Activated naive CD4-positive, alpha-beta T cell treated with anti-CD3 and anti-CD28 coated beads for 36 hours (primary cell): ENCODE measurements around the gene AUTS2. TPM values are rescaled to one million over a fixed set of nuclear protein-coding genes. Genes with fewer than 3 reads are reported as not detected.

ENCODE experiments used
- CTCF ChIA-PET: fragments of 350-600 bp; sonication (Branson Sonifier 250); formaldehyde crosslinking; loops from one replicate; lab custom pipeline; 2021; ENCODE audit warnings: antibody characterized with exemption; lab: Charles Lee
- DNase-seq: peaks from one replicate; pipeline ENCODE4 v3.0.0-alpha.2; 2020
- H3K27ac Mint-ChIP-seq: one replicate; pipeline ENCODE4 v1.8.0; 2021; ENCODE audit warnings: mild to moderate bottlenecking, mixed read lengths
- H3K27me3 Mint-ChIP-seq: one replicate; pipeline ENCODE4 v1.8.0; 2021; ENCODE audit warnings: low read depth, mixed read lengths
- H3K36me3 Mint-ChIP-seq: one replicate; pipeline ENCODE4 v1.8.0; 2021; ENCODE audit warnings: low read depth, mixed read lengths
- H3K4me1 Mint-ChIP-seq: one replicate; pipeline ENCODE4 v1.8.0; 2021; ENCODE audit warnings: low read depth, mixed read lengths
- H3K4me3 Mint-ChIP-seq: one replicate; pipeline ENCODE4 v1.8.0; 2021; ENCODE audit warnings: mild to moderate bottlenecking, moderate library complexity, mixed read lengths
- H3K9me3 Mint-ChIP-seq: one replicate; pipeline ENCODE4 v1.8.0; 2021; ENCODE audit warnings: mixed read lengths
- intact Hi-C: fragments of 100-400 bp; cut with micrococcal nuclease; formaldehyde crosslinking; loops from one replicate; pipeline ENCODE4 v1.15.1; 2023
- total RNA-seq, 2 experiments: library from RNA; stranded (reverse); gene quantifications; one replicate each; pipeline ENCODE4 v1.2.3, GENCODE V29; 2021

The AUTS2 gene
- total RNA-seq, 2 experiments from 2014 or later, result 0.79 to 1.1 TPM

DNA sequence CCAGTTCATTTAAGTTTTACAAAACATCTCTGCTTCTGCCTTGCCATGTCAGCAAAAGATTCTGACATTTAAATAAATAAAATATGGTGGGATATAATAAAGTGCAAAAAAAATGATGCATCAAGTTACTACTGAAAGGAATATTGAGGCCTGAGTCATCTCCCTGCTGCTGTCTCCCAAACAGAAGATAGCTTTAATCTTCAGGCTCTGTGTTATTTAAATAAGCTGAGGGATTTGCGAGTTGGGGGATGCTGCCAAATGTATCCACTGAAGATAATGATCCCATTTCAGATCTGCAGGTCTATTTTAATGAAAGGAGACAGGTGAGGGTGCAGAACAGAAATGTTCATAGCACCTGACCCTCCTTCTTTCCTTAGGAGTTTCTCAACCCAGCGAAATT lies 720.8 kb downstream of the AUTS2 start:
- CTCF ChIA-PET, result no interaction called here
- no peak overlapping the region for H3K4me3 Mint-ChIP-seq
- peaks cover 2% of the 10 kb centered on the region for H3K9me3 Mint-ChIP-seq
- H3K27me3 Mint-ChIP-seq, result no peaks in the 10 kb centered on the region
- H3K27ac Mint-ChIP-seq, result no peak overlapping the region
- H3K36me3 Mint-ChIP-seq, result no peaks in the 10 kb centered on the region
- peaks cover 11% of the 10 kb centered on the region for H3K4me1 Mint-ChIP-seq
- intact Hi-C loops, result loop anchor here (10.0 kb wide), 1 partner anchor 376 kb away; no protein-coding TSS in a partner anchor
- no peak for DNase-seq

DNA sequence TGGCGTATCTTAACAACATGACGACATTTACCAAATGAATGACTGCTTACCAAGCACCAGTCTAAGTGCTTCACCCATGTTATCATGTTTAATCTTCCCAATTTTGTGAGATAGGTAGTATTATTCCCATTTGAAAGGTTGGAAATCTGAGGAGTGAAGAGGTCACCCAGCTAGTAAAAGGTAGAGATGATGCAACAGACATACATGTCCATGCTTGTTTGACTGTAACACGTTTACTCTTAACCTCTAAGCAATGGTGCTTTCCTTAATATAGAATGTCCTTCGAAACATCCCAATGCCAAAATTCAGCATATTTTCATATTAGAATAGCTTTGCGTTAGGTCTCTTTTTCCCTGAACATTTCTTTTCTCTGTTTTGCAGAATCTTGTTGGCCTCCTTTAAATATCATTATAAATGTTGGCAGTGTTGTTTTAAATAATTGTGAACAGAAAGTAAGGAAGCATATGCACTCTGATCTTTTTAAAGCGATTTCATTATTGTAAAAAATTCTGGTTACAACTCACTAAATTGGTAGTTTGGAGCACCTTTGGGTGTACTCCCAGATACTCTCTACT lies 722.8 kb downstream of the AUTS2 start:
- intact Hi-C loops, result no loop called here
- H3K27ac Mint-ChIP-seq, result no peak overlapping the region

DNA sequence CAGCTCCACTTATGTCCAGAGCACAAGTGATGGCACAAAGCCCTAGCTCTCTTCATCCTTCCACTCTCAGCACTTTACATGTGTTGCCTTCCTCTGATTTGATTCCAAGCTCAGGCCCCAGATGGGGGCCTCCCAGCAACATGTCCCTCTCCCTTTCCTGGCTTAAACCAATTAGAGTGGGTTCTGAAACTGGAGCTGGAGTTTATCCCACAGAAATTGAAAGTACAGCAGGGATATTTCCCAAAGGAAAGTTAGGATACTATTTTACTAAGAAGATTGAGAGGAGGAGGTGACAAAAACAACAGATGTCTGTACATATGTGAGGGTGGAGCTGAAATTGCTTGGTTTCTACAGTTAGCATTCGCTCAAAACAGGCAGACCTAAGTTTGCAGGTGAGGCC lies 724.6 kb downstream of the AUTS2 start:
- Mint-ChIP-seq H3K27ac (no peak overlapping the region), H3K9me3 (no peaks in the 10 kb centered on the region), H3K27me3 (no peaks in the 10 kb centered on the region), H3K36me3 (no peaks in the 10 kb centered on the region), H3K4me1 (peaks cover 3% of the 10 kb centered on the region), H3K4me3 (no peak overlapping the region)
- intact Hi-C loops, result no loop called here
- DNase-seq, result no peak
- CTCF ChIA-PET, result no interaction called here

More for the DNA sequence above, 722.8 kb downstream of the AUTS2 start:
- CTCF ChIA-PET, result no interaction called here
- Mint-ChIP-seq H3K27me3 (no peaks in the 10 kb centered on the region), H3K9me3 (no peaks in the 10 kb centered on the region), H3K36me3 (no peaks in the 10 kb centered on the region), H3K4me1 (peaks cover 11% of the 10 kb centered on the region), H3K4me3 (no peak overlapping the region)
- no peak for DNase-seq

DNA sequence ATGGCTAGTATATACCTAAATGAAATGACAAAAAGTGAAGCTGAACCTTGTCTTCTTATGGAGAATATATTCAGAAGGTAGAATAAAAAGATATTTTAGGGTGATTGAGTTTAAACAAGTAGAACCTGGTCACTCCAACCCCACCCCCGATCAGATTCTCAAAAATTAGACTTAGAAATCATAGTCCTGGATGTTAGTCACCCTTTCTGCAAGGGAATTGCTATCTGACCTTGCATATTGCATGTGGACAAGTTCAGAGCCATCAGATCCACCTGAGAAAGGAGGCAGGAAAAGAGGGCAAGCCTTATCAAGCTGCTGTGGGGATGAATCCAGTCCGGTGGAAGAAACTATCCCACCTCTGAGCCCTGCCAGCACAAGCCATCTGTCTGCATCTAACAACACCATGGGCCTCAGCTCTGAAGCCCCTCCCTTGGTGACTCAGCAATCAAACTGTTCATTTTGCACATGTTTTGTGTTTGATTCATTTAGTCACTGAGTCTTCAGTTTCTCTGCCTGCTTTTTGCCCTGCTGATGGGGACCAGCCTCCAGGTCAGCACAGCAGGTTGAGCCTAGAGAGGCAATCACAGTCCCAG lies 727.3 kb downstream of the AUTS2 start:
- H3K27me3 Mint-ChIP-seq, result no peaks in the 10 kb centered on the region
- DNase-seq, result no peak
- H3K27ac Mint-ChIP-seq, result no peak overlapping the region
- CTCF ChIA-PET, result no interaction called here
- no peaks in the 10 kb centered on the region for H3K4me1 Mint-ChIP-seq
- H3K36me3 Mint-ChIP-seq, result no peaks in the 10 kb centered on the region
- intact Hi-C loops, result no loop called here
- no peaks in the 10 kb centered on the region for H3K9me3 Mint-ChIP-seq
- H3K4me3 Mint-ChIP-seq, result no peak overlapping the region

DNA sequence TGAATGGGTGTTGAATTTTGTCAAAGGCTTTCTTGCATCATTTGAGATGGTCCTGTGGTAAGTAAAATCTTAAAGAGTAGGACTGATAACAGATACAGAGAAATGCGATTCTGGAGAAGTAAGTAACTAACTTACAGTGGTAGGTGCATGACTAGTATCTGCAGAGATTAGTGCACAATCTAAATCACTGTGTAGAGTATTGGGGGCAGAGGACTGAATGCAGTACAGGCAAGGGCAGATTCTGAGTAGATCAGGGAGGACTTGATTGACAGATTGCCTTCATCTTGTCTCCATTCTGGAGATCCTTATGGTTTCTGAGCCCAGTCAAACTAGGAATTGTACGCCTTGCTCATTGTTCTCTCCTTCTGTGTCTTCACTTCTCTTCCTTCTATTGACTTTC lies 736.0 kb downstream of the AUTS2 start:
- Mint-ChIP-seq H3K9me3 (no peaks in the 10 kb centered on the region), H3K27me3 (no peaks in the 10 kb centered on the region), H3K4me1 (peaks cover 14% of the 10 kb centered on the region), H3K27ac (no peak overlapping the region), H3K36me3 (no peaks in the 10 kb centered on the region), H3K4me3 (no peak overlapping the region)
- DNase-seq, result no peak
- intact Hi-C loops, result no loop called here
- CTCF ChIA-PET, result no interaction called here

DNA sequence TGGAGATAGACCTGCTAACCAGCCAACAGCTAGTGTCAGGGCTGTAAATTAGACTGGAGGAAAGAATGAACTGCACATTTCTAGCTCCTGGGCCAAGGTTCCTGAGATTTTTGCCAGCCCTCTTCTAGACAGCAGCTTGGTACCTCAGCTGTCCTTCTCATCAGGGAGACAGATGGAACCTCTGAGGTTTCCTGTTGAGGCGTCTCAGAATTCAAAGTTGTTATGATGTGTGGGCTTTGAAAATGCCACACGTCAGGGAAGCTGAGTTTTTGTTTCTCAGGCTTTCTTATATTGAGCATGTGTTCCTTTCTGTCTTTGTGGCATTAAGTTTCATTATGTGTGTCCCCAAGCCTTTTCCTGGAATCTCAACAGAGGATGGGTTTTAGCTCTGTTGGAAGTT lies 736.6 kb downstream of the AUTS2 start:
- DNase-seq, result no peak
- no peak overlapping the region for H3K4me3 Mint-ChIP-seq

DNA sequence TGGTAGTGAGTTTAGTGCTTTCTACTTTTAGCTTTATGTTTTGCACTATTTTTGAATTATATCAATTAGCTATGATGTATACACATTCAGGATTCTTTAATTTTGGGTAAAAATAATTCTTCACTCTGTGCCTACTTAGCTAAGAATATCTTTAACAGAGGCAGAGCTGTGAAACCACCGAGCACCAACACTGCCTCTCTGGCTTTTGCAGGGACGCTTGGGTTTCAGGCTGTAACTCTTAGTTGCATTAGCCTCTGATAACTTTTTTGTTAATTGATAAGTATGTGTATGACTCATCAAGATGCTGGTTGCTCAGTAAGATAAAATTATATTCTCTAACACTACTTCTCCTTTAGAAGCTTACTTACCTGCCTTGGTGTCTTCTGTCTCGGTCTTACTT lies 738.3 kb downstream of the AUTS2 start:
- Mint-ChIP-seq H3K9me3 (no peaks in the 10 kb centered on the region), H3K27me3 (no peaks in the 10 kb centered on the region), H3K4me1 (peaks cover 14% of the 10 kb centered on the region), H3K27ac (no peak overlapping the region), H3K4me3 (no peak overlapping the region), H3K36me3 (no peaks in the 10 kb centered on the region)
- intact Hi-C loops, result no loop called here
- CTCF ChIA-PET, result interaction anchor here (0.6 kb wide), 1 partner anchor 373 kb away, joined by 3 read pairs; no protein-coding TSS in a partner anchor
- no peak for DNase-seq

More for the DNA sequence above, 736.6 kb downstream of the AUTS2 start:
- no peak overlapping the region for H3K27ac Mint-ChIP-seq
- H3K36me3 Mint-ChIP-seq, result no peaks in the 10 kb centered on the region
- peaks cover 14% of the 10 kb centered on the region for H3K4me1 Mint-ChIP-seq
- CTCF ChIA-PET, result no interaction called here
- no peaks in the 10 kb centered on the region for H3K27me3 Mint-ChIP-seq
- no peaks in the 10 kb centered on the region for H3K9me3 Mint-ChIP-seq
- intact Hi-C loops, result no loop called here

DNA sequence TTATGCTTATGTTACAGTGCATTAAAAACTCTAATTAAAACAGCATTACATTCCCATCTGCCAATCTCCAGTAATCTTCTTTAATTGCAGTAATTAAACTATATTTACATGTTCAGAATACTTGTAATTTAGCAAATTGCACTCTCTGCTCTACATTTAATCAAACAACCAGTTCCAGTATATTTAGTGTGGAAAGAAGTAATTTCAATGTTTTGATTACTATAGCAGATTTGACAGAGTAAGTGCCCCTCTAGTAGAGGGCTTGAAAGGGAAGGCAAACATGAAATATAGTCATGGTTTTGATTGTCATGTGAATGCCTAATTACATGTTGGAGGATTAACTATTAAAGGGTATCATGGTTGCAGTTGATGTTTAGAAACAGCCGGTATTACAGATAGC lies 739.7 kb downstream of the AUTS2 start:
- H3K4me1 Mint-ChIP-seq, result peaks cover 14% of the 10 kb centered on the region
- H3K27me3 Mint-ChIP-seq, result no peaks in the 10 kb centered on the region
- intact Hi-C loops, result no loop called here
- no peaks in the 10 kb centered on the region for H3K9me3 Mint-ChIP-seq
- CTCF ChIA-PET, result no interaction called here
- no peaks in the 10 kb centered on the region for H3K36me3 Mint-ChIP-seq
- no peak for DNase-seq
- no peak overlapping the region for H3K27ac Mint-ChIP-seq
- H3K4me3 Mint-ChIP-seq, result no peak overlapping the region

DNA sequence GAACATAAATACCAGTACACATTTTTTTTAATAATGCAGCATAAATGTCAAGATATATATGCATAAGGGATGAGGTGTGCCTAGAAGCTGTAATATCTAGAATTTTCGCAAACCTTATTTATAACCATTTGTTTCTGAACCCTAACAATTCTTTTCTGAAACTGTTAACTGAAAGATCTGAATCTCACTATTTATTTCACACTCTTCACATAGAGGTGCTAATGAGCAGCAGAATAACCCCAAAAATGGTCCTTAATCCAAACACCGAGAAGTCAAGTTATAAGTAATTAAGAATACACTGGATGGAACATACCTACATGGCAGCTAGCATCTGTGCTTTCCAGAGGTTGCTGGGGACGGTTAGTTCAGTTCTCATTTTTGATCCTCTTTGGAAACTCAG lies 742.0 kb downstream of the AUTS2 start:
- H3K9me3 Mint-ChIP-seq, result no peaks in the 10 kb centered on the region
- H3K36me3 Mint-ChIP-seq, result no peaks in the 10 kb centered on the region
- no peak overlapping the region for H3K27ac Mint-ChIP-seq
- peaks cover 2% of the 10 kb centered on the region for H3K4me1 Mint-ChIP-seq
- CTCF ChIA-PET, result no interaction called here
- intact Hi-C loops, result no loop called here
- DNase-seq, result no peak
- H3K4me3 Mint-ChIP-seq, result no peak overlapping the region
- H3K27me3 Mint-ChIP-seq, result no peaks in the 10 kb centered on the region

DNA sequence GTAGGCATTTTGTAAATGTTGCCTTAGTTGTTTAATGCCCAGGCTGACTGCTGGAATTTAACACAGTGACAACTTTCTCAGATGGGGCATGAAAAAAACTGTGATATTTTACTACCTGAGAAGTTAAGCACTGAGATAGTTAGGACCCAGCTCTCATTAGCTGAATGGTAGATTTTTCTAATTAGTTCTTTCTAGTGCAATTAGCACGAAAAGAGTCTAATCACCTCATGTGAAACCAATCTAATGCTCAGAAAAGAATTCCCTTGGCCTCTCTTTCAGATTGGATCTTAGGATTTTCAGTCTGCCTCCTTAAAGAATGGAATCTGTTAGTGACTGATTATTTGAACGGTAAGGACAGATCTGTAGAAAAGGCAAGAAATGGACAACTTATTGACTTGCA lies 743.2 kb downstream of the AUTS2 start:
- CTCF ChIA-PET, result no interaction called here

DNA sequence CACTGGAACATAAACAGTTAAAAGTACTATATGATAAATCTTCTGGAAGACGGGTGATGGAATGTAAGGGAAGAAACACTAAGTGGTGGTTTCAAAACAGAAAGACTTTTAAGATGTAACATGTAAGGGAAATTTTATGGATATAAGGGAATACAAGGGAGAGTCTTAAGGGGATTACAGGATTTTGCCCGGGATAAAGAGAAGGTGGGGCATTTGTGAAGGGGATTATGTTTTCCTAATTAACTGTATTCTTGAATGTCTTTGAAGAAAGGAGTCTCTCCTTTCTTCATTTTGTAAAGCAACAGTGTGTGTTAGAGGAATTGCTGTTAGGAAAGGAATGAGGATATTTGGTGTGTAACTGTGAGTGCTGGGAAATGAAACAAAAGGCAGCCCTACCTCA lies 745.2 kb downstream of the AUTS2 start:
- H3K27me3 Mint-ChIP-seq, result no peaks in the 10 kb centered on the region
- CTCF ChIA-PET, result no interaction called here
- no peak overlapping the region for H3K27ac Mint-ChIP-seq
- no peaks in the 10 kb centered on the region for H3K36me3 Mint-ChIP-seq
- intact Hi-C loops, result no loop called here
- DNase-seq, result no peak
- peaks cover 5% of the 10 kb centered on the region for H3K4me1 Mint-ChIP-seq
- no peaks in the 10 kb centered on the region for H3K9me3 Mint-ChIP-seq
- no peak overlapping the region for H3K4me3 Mint-ChIP-seq

More for the DNA sequence above, 743.2 kb downstream of the AUTS2 start:
- Mint-ChIP-seq H3K27me3 (no peaks in the 10 kb centered on the region), H3K4me3 (no peak overlapping the region), H3K36me3 (no peaks in the 10 kb centered on the region), H3K27ac (no peak overlapping the region), H3K4me1 (no peaks in the 10 kb centered on the region), H3K9me3 (no peaks in the 10 kb centered on the region)
- intact Hi-C loops, result no loop called here
- no peak for DNase-seq

DNA sequence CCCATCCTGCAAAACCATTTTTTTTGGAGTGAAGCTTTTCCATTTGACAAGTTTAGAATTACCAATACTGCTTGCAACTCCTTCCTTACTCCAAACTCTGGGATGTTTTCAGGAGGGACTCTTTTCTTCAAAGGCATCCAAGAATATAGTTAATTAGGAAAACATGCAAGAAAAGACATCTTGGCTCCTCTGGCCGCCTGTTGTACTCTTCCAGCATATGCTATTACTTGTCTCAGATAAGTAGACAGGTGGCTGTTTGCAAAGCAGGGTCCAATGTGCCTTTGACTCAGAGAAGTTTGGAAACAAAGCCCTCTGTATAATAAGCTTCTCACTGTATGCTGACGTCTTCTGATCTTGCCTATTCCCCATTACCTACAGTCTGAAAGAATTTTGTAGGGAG lies 746.5 kb downstream of the AUTS2 start:
- no peaks in the 10 kb centered on the region for H3K27me3 Mint-ChIP-seq
- CTCF ChIA-PET, result no interaction called here
- peaks cover 5% of the 10 kb centered on the region for H3K4me1 Mint-ChIP-seq
- DNase-seq, result no peak
- H3K9me3 Mint-ChIP-seq, result no peaks in the 10 kb centered on the region
- H3K27ac Mint-ChIP-seq, result no peak overlapping the region
- H3K36me3 Mint-ChIP-seq, result no peaks in the 10 kb centered on the region
- intact Hi-C loops, result no loop called here
- H3K4me3 Mint-ChIP-seq, result no peak overlapping the region

DNA sequence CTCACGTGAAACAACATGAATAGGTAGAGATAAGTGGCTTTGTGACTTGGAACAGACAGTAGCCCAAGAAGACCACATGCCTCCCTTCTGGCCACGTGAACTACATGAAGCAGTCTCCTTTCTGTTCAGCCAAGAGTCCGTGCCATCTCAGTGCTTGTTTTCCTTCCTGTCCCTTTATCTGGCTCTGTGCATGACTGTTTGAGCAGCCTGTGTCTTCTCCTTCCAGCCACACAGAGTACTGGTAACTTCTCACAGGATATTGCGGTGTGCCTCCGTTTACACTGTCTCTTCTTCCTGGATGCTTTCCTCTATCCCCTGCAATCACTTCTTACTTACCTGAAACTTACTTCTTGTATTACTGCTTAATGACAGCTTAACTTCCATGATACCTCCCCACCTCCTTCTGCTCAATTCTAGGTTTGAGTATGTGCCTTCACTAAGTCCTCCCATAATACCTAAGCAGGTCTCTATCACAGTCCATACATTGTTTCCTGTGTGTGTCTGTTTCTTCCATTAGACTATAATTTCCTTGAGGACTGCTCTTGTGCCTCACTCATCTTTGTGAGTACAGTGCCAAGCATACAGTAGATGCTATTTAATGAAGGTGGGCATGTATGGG lies 748.7 kb downstream of the AUTS2 start:
- H3K4me1 Mint-ChIP-seq, result peaks cover 5% of the 10 kb centered on the region
- CTCF ChIA-PET, result no interaction called here
- no peaks in the 10 kb centered on the region for H3K36me3 Mint-ChIP-seq
- H3K4me3 Mint-ChIP-seq, result no peak overlapping the region
- DNase-seq, result peak; percentile 15
- intact Hi-C loops, result no loop called here
- H3K27ac Mint-ChIP-seq, result no peak overlapping the region
- H3K27me3 Mint-ChIP-seq, result no peaks in the 10 kb centered on the region
- peaks cover 2% of the 10 kb centered on the region for H3K9me3 Mint-ChIP-seq
